ENCODE data around the gene HUS1.
"Not testable (repeated sequence)": the region's sequence is repeated elsewhere in the genome, so short reads cannot be mapped to it uniquely, and the experiment has no call there.

Gene HUS1

GRCh38 chr7:47944536-47945260, 34.7 kb downstream of the HUS1 start:
- no peak for DNase-seq (ENCODE audit: extremely low read depth, low read depth)

DNA sequence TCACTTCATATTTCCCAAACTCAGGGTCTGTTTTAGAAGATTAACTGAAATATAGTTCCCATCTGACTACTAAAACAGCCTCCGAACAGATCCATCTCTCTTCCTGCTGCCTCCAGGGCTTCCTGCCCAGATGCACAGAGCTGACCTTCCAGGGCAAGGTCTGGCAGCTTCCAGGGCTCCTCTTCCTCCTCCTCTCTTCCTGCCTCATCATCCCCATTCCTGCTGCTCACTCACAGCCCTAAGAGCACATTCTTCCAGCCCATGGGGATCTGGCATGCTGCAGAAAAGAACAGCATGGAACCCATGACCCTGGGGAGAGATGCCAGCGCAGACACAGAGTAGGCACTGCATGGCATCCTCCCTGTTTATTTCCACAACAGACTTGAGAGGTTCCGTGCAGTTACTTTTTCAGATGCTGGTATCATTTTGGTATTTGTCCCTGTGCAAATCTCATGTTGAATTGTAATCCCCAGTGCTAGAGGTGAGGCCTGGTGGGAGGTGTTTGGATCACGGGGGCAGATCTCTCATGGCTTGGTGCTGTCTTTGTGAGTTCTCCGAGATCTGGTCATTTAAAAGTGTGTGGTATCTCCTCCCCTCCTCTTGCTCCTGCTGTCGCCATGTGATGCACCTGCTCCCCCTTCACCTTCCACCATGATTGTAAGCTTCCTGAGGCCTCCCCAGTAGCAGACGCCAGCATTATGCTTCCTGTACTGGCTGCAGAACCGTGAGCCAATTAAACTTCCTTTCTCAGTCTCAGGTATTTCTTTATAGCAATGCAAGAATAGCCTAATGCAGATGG, 35.5 kb downstream of the HUS1 start:
- TF ChIP-seq, protein P1, sequence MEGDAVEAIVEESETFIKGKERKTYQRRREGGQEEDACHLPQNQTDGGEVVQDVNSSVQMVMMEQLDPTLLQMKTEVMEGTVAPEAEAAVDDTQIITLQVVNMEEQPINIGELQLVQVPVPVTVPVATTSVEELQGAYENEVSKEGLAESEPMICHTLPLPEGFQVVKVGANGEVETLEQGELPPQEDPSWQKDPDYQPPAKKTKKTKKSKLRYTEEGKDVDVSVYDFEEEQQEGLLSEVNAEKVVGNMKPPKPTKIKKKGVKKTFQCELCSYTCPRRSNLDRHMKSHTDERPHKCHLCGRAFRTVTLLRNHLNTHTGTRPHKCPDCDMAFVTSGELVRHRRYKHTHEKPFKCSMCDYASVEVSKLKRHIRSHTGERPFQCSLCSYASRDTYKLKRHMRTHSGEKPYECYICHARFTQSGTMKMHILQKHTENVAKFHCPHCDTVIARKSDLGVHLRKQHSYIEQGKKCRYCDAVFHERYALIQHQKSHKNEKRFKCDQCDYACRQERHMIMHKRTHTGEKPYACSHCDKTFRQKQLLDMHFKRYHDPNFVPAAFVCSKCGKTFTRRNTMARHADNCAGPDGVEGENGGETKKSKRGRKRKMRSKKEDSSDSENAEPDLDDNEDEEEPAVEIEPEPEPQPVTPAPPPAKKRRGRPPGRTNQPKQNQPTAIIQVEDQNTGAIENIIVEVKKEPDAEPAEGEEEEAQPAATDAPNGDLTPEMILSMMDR (IDR thresholded peaks at IDR 0.05; ENCODE audit: low read depth, low read length): no peak
- no peak for DNase-seq (ENCODE audit: extremely low read depth, low read depth)

More at GRCh38 chr7:47944536-47945260, 34.7 kb downstream of the HUS1 start:
- TF ChIP-seq, protein P1 (IDR thresholded peaks at IDR 0.05; ENCODE audit: low read depth, low read length): no peak

- DNase-seq (ENCODE audit: extremely low read depth, low read depth): not testable (repeated sequence)
These were observed 36.8 kb downstream of the HUS1 start for GRCh38 chr7:47942651-47943050.

DNA sequence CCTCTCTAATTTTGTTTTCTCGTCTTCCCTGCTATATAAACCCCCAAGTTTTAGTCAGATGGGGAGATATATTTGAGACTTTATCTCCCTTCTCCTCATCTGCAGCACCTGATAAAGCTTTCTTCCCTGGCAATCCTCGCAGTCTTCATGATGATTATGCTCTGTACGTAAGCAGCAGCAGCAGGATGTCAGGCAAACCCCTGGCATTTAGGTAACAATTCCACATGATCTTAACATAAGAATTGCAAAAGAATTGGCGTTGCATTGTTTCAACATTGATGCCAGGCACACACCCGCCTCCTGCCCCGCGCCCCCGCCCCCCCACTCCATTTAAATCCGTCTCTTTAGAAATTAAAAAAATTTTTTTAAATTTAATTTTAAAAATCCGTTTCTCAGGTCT, 37.3 kb downstream of the HUS1 start:
- no peak for DNase-seq (ENCODE audit: extremely low read depth, low read depth)
- TF ChIP-seq, protein P1 (IDR thresholded peaks at IDR 0.05; ENCODE audit: low read depth, low read length): no peak

GRCh38 chr7:47941136-47941844, 38.1 kb downstream of the HUS1 start:
- TF ChIP-seq, protein P1 (IDR thresholded peaks at IDR 0.05; ENCODE audit: low read depth, low read length): no peak
- no peak for DNase-seq (ENCODE audit: extremely low read depth, low read depth)

DNA sequence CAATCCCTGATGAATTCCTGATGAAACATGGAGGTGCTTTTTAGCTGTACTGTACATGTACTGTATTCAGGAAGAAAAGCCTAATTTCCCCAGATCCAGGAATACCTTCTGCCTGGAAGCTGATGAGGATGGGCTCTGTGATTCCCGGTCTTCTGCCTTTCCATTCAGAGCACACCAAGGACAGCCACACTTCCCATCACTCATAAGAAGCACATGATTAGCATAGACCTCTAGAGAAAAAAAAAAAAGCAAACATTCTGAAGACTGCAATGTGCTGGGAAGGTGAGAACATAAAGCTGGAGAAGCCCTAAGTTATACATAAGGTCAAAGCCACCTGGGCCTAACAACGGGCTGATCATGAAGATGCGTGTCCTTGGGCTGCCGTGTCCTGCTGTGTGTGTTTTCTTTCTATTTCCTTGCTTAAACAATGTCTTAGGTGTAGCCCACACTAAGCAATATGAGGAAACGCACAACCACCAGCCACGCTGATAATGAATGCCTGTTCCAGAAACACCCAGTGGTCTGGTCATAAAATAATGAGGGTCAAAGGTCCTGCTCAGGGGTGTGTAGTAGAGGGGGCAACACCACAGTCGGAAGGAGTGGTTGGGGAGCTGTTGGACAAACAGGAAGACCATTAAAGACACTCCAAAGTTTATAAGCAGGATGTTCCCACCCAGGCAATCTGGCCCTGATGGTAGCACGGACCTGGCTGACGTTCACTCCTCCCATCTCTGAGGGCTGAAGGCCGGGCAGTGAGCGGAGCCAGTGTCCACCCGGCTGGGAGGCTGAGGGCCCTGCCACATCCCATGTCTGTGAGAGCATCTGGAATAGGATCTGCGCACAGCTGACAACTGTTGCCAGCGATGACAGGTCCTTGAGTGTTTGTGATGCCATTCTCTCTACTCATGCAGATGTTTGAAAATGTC, 39.1 kb downstream of the HUS1 start:
- TF ChIP-seq, protein P1 (IDR thresholded peaks at IDR 0.05; ENCODE audit: low read depth, low read length): no peak
- DNase-seq (ENCODE audit: extremely low read depth, low read depth): no peak

Measured in AG09319 (cell line).